Right renal cortex interstitium (tissue), 3 donors: ENCODE data around the gene DDX42. TPM values are rescaled to one million over a fixed set of nuclear protein-coding genes. Genes with fewer than 3 reads are reported as not detected.
"Not testable (repeated sequence)": the region's sequence is repeated elsewhere in the genome, so short reads cannot be mapped to it uniquely, and the experiment has no call there.

ENCODE experiments used
- DNase-seq, 3 donors: peaks; one replicate each; pipeline ENCODE4 v3.0.0-alpha.2; 2013; ENCODE audit warnings: low read depth in 3 of 3, low spot score in 2 of 3
- polyA plus RNA-seq, 3 donors: library from polyadenylated mRNA; unstranded; fragments of 120-200 nt; gene quantifications; one replicate each; pipeline ENCODE4 v1.2.1, GENCODE V29; 2013; ENCODE audit not compliant: insufficient read length in 3 of 3

The DDX42 gene
- polyA plus RNA-seq, 3 donors: 154 to 189 (median 172) TPM

DNA sequence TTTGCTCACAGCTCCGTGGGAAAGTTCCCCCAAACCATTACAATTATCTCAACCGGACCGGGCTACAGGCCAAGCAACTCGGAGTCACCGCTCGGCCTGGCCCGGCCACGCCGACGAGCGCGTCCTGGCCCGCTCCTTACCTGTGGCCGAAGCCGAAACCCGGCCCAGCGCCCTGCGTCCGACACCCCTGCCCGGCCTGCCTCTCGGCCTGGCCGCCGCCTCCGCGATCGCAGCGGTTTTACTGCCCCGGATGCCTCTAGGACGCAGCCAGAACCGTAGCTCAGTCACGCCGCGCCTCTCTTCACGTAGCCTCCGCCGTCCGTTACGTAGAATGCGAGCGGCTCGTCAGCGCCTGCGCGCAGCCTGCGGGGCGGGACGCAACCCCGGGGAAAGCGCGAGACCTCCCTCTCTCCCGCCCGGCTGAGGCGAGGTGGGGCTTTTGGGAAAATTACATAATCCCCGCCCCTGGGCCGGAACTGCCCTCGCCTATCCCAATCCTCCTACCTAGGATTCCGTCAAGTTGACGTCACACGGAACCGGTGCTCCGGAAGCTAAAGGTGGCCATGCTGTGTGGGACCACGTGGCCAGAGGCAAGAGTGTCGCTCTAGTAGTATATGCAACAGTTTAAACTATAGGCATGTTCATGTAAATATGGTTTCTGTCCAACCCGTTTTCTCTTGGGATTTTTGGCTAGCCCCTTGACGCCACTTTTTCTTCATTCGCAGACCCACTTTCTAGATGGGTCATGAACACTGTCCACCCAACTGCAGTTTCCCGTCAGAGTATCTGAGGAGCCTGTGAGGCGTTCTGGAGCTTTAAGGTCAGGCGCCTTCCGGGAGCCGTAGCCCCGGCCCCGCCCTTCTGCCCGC lies 464 bp upstream of the DDX42 start, which contains the start of gene CCDC47:
TSS of gene CCDC47 (minus strand) at position 326 of the 869 bp plus-strand sequence. CDS start 7,422 bp downstream, outside the sequence.
- DNase-seq: peak; percentile 97 to 99 (median 99)

DNA sequence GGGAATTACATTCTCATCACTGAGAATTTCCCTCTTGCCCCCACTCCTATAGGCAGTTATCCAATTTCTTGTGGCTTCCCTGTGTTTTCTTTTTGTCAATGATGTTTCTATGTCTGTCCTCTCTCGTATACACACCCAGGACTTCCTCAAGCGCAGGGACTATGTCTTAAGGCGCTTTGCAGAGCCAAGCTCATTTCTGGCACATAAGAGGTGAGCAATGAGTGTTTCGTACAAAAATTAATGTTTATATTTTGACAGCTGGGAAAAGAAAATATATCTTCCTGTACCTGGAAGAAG lies 947 bp downstream of the DDX42 start:
- DNase-seq: peak in 1 of 3 donors; percentile 8

GRCh38 chr17:63775420-63775819 lies 1.4 kb downstream of the DDX42 start:
- no peak for DNase-seq

- DNase-seq: no peak
These were observed 6.5 kb downstream of the DDX42 start for GRCh38 chr17:63780507-63780906.

DNA sequence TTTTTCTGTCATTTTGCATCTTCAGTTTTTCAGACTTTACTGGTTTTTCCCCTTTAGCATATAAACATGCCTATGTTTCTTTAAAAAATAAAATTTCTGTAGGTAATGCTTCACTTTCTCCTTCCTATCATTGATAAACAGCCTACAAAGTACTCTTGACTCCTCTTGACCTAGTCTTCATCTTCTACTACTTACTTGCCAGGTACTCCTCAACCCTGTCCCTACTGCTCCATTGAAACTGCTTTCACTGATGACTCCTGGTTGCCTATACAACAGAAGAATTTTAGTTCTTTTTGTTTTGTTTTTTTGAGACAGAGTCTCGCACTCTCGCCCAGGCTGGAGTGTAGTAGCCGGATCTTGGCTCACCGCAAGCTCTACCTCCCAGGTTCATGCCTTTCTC lies 7.0 kb downstream of the DDX42 start:
- no peak for DNase-seq

- no peak for DNase-seq
These were observed 9.6 kb downstream of the DDX42 start for GRCh38 chr17:63783522-63783921.

GRCh38 chr17:63785556-63785955 lies 11.6 kb downstream of the DDX42 start:
- DNase-seq: no peak

DNA sequence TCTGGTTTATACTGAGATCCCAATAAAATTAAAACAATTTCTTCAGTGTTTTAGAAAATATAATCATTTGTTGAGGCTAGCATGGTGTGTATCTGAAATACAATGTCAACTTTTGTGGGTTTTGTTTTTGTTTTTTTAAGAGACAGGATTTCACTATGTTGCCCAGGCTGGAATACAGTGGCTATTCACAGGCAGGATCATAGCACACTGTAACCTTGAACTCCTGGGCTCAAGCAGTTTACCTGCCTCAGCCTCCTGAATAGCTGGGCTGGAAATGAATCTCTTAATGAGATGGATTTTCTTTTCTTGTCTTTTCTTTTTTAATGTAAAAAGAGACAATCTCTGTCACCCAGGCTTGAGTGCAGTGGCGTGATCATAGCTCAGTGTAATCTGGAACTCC lies 12.1 kb downstream of the DDX42 start:
- DNase-seq: no peak

DNA sequence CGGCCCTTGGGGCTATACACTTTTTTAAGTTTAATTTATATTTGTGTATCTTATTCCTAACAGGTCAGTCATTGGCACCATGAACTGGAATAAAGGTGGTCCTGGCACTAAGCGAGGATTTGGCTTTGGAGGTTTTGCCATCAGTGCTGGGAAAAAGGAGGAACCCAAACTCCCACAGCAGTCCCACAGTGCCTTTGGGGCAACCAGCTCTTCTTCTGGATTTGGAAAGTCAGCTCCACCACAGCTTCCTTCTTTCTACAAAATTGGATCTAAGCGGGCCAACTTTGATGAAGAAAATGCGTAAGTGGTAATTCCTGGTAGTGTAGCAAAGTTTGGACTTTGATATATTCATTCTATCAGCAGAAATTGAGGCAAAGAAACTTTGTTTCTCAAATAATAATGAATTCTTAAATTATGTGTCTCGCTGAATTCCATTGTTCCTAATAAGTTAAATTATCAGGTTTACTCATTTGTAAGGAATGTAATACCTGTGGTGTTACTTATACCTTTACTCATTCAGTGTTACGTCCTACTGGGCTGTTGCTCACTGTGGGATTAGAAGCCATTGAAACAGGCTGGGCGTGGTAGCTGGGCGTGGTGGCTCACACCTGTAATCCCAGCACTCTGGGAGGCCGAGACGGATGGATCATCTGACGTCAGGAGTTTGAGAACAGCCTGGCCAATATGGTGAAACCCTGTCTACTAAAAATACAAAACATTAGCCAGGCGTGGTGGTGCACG lies 13.2 kb downstream of the DDX42 start:
- no peak for DNase-seq

DNA sequence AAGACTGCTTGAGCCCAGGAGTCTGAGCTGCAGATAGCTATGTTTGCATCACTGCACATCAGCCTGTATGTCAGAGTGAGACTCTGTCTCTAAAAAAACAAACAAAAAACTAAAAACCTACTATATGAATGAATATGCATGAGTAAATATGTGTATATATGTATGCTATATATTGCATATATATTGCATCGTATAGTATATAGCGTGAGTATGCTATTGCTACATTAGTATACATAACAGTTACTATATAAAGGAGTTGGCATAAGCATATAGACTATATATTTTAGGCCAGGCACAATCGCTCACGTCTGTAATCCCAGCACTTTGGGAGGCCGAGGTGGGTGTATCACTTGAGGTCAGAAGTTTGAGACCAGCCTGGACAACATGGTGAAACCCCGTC lies 16.1 kb downstream of the DDX42 start:
- no peak for DNase-seq

DNA sequence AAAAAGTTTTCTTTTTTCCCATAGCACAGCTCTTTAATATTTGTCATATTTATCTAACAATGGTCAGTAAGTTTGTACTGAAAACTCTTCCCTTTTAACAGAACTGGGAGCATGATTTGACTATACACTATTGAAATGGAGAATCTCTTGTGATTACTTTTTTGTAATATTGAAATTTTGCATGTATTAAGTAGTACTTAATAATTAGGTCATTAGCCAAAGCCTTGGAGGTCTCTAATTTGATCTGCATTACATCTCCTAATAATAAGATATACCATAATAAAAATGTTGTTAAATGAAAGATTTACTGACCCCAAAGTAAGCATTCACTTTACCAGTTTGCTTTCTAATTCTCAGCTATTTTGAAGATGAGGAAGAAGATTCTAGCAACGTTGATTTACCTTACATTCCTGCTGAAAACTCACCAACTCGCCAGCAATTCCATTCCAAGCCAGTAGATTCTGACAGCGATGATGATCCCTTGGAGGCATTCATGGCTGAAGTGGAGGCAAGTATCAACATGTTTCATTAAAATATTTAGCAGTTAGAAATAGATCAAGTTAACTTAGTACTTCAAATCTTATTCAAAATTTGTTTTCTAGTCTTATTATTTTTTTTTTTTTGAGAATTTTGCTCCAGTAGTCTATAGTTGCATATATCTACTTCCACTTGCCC lies 18.2 kb downstream of the DDX42 start:
- no peak for DNase-seq

- DNase-seq: not testable (repeated sequence)
These were observed 22.4 kb downstream of the DDX42 start for GRCh38 chr17:63796375-63796774.

DNA sequence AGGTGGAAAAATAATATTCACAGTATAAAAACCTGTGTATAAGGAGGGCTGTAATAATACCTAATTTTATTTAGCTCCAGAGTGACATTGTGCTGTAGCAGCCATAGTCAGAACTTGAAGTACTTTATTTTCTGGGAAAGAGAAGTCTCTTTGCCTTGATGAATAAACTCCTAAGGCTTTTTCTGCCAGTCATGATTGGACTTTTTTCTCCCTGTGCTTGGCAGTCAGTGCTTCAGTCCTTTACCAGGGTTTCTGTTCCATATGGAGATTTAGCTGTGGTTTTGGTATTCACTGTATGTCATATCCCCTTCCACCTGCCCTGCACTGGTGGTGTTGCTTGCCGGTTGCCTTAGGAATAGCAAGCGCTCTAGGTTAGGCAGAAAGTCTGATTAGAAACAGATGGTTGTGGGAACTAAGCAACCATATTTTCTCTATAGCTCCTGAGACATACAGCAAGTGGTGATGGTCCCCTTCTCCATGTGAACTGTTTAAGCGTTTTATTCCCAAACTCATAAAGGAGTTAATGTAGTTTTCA lies 24.7 kb downstream of the DDX42 start:
- DNase-seq: no peak

DNA sequence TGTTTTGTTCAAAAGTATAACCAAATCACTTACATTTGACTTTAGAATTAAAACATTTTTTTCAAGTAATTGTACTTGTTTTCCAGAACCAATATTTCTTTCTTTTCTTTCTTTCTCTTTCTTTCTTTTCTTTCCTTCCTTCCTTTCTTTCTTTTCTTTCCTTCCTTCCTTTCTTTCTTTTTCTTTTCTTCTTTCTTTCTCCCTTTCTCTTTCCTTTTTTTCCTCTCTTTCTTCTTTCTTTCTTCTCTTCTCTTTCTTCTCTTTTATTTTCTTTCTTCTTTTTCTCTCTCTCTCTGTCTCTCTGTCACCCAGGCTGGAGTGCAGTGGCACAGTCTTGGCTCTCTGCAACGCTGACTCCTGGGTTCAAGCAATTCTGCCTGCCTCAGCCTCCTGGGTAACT lies 26.8 kb downstream of the DDX42 start:
- no peak for DNase-seq

DNA sequence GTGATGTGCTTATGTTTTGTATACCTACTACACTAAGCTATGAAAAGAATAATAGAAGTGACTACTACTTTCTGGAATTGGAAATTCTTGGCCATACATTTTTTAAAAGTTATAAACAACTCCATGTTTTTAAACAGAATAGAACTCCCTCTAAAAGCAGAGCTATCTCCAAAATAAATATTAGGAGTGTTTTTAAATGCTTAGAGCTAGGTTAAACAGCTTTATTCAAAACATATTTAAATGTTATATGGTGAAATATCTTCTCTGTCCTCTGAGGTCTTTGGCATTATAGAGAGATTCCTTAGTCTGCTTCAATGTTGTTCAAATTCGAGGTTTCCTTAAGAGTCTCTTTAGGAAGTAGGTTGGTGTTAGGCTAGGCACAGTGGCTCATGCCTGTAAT lies 30.4 kb downstream of the DDX42 start:
- DNase-seq: no peak

DNA sequence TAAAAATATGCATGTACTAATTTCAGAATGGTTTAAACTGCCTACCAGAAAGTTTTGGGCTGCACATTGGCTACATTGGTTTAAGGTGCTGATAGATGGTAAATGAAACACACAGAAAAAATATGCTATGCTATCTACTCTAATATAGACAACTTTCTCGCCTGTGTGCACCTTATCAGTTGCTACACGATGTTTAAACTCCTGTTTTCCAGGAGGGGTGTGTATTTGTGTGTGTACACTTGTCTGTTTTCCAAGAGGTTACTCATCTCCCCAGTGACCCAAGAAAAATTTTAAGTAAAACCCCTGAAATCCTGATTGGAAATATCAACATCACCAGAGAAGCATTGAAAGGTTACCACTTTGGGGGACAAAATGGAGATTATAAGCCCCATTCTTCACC lies 31.6 kb downstream of the DDX42 start:
- DNase-seq: no peak

DNA sequence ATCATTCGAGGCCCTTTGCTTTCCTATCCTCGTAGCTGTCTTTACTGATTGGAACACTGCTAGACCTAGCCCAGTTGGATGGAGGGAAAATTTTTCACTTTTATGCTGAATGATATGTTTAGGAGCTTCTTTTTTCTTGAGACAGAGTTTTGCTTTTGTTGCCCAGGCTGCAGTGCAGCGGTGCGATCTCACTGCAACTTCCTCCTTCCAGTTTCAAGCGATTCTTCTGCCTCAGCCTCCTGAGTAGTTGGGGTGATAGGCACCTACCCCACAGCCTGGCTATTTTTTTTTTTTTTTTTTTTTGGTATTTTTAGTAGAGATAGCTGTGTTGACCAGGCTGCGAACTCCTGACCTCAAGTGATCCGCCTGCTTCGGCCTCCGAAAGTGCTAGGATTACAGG lies 36.0 kb downstream of the DDX42 start:
- no peak for DNase-seq

DNA sequence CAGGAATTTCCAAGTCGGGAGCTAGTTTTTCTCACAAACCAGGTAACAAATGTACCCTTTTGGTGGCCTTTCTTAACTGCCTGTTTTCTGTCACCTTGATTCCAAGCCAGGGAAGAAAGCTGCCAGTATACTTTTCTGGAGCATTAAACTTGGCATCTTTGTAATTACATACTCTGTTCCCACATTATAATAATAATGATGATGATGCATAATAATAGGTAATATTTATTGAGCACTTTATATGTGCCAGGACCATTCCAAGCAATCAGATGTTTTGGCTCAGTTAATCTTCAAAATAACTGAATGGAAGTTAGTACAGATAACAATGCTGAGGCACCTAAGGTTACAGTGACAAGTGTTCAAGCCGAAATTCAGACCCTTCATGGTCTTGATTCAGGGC lies 42.2 kb downstream of the DDX42 start:
- DNase-seq: no peak

GRCh38 chr17:63816669-63817068 lies 42.7 kb downstream of the DDX42 start:
- no peak for DNase-seq

DNA sequence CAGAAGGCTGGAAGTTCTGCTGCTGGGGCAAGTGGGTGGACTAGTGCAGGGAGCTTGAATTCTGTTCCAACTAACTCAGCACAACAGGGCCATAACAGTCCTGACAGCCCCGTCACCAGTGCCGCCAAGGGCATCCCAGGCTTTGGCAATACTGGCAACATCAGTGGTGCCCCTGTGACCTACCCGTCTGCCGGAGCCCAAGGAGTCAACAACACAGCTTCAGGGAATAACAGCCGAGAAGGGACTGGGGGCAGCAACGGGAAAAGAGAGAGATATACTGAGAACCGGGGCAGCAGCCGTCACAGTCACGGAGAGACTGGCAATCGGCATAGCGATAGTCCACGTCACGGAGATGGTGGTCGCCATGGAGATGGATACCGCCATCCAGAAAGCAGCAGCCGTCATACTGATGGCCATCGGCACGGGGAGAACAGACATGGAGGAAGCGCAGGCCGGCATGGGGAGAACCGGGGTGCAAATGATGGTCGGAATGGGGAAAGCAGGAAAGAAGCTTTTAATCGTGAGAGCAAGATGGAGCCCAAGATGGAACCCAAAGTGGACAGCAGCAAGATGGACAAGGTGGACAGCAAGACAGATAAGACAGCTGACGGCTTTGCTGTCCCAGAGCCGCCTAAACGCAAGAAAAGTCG lies 43.9 kb downstream of the DDX42 start:
- no peak for DNase-seq

DNA sequence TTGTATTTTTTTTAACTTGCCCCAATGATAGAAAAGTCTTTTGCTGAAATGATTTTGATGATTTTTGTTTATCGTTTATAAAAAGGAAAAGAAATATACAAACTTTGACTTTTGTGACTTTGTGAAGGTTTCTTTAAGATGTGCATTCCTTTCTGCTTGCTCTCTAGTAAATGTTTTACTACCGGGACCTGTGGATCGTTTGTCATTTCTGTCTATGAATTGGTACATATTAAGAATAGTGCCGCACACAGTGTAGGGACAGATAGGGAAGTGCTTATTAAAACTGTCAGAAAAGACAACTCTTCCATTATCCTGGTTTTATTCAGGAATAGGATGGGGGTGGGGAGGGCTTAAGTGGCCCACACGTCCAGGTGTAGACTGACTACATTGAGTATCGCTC lies 45.2 kb downstream of the DDX42 start:
- no peak for DNase-seq
